HG03066 (cell line): Measurements from ENCODE around the gene UPF3A.
"Not testable (repeated sequence)": the region's sequence is repeated elsewhere in the genome, so short reads cannot be mapped to it uniquely, and the experiment has no call there.

ENCODE experiments used
- ATAC-seq: cut with Tn5 transposase; IDR thresholded peaks from one replicate; pipeline ENCODE4 v1.9.1; 2021; ENCODE audit warnings: low read depth; ENCODE audit not compliant: unreplicated experiment

UPF3A gene

DNA sequence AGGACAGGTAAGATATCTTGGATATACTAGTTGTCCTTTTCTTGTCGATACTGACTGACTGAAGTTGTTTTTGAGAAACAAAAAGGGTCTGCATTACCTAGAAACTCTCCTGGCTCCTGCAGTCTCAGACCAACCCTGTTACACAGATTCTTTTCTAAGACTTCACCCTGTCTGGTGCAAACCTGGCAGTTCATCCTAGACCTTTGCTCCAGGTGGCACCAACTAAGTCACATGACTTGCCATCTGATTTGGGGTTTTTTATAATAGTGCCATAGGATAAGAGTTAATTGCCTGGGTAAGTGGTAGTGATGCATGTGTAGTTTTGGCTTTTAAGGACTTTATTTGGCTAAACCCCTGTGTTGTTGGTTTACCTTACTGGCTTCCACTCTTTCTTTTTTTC lies 47.2 kb downstream of the UPF3A start:
- no peak for ATAC-seq

DNA sequence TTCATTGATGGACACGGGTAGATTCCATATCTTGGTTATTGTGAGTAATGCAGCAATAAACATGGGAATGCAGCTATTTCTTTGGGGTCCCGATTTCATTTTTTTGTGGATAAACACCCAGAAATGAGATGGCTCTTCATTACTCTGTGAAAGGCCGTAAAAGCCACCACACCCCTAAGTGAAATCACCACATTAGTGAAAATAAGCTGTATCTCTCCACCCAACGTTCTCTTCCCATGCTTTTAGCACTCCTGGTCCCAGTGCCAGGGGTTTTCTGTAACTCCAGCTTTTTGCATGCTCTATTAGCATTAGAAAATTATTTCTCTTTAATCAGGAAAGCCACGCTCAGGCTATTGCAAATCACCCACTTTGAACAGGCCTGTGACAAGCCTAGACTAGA lies 48.7 kb downstream of the UPF3A start:
- ATAC-seq: no peak

DNA sequence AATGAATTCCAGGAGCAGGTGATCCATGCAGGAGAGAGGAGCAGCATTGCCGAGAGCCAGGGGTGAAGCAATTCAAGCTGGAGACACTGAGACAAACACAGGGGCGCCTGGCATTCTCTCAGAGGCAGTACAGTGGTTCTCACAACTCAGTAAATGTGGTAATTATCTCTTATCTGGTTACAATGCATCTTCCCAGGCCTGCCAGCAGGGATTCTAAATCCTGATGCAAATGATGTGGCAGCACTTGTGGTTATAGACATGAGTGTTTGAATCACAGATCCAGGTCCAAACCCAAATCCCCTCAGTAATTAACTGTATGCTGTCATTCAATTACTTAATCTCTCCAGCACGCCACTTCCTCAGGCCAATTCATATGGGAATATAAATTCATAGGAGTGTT lies 52.5 kb downstream of the UPF3A start:
- not testable (repeated sequence) for ATAC-seq

DNA sequence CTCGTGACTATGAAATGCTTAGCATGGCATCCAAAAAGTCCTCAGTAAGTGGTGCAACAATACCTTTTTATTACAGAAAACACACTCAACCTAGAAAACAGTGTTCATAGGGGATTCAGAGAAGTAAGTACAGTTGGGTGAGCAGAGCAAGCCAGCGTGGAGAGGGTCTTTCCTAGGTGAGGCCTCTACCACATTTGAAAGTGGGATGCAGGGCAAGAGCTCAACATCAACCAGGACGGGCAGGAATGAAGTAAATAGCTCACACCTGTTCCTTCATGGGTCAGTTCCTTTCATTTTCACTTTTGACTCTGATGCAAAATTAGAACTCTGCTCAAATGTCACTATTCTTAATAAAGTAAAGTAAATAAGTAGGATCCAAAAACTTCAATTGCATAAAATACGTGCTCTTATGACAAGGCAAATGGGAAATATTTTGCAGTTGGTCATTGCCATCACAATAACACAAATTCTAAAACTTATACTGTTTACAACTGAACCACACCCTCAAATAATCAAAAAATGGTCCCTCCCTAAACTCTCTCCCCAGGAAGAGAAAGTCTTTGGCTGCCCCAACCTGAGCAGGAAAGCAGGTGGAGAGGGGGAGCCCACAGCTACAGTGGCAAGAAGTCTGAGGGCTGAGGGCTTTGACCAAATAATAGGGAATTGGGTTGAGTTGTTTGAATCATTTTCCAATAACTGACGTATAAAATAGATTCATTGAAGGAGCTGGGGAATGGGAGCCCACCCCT lies 53.1 kb downstream of the UPF3A start:
- ATAC-seq: no peak

DNA sequence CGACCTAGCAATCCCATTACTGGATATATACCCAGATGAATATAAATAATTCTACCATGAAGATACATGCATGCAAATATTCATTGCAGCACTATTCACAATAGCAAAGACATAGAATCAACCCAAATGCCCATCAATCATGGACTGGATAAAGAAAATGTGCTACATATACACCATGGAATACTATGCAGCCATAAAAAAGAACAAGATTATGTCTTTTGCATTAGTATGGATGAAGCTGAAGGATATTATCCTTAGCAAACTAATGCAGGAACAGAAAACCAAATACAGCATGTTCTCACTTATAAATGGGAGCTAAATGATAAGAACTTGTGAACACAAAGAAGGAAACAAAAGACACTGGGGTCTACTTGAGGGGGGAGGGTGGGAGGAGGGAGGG lies 55.1 kb downstream of the UPF3A start:
- not testable (repeated sequence) for ATAC-seq

DNA sequence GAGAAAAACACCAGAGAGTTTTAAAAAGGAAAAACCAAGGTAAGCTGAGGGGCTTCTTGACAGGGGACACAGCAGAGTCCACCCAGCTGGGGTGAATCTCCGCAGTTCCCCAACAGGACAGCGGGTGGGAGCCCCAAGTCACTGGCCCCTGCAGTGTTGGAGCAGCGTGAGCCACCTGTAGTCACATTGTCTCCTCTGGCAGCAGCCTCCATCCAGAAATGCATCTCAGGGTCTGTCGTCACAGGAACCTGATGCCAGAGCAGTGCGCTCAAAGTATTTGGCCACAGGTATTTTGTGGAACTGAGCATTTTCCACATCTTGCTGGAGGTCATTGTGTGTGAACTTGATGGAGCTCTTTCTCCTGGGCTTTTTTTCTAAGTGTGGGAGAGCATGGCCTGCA lies 57.6 kb downstream of the UPF3A start:
- no peak for ATAC-seq

DNA sequence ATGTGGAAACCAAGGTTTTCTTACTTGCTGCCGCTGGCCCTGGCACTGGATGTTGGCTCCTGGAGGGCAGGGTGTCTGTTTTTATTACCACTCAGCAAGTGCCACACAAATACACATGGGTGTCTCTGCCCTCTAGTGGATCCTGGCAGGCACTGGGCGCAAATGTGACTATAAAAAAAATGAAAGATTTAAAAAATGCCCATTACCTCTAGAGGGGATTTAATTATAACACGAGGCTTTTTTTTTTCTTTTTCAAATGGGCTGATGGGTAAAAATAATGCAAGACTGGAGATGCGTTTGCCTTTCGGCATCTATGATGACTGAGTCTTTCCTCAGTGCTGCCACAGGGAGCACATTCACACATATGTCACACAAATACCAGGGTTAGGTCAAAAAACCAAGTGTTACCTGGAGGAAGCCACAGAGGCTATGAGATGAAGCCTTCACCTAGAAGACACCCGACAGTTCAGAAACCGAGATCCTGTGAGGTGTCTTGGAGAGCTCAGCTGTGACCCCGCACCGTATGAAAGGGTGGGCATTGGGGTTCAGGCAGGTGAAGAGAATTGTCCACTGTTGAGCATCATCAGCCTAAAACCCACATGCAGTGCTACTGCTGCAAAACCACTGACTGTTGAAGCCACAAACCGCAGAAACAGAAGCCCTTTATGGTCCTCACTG lies 58.6 kb downstream of the UPF3A start:
- no peak for ATAC-seq

DNA sequence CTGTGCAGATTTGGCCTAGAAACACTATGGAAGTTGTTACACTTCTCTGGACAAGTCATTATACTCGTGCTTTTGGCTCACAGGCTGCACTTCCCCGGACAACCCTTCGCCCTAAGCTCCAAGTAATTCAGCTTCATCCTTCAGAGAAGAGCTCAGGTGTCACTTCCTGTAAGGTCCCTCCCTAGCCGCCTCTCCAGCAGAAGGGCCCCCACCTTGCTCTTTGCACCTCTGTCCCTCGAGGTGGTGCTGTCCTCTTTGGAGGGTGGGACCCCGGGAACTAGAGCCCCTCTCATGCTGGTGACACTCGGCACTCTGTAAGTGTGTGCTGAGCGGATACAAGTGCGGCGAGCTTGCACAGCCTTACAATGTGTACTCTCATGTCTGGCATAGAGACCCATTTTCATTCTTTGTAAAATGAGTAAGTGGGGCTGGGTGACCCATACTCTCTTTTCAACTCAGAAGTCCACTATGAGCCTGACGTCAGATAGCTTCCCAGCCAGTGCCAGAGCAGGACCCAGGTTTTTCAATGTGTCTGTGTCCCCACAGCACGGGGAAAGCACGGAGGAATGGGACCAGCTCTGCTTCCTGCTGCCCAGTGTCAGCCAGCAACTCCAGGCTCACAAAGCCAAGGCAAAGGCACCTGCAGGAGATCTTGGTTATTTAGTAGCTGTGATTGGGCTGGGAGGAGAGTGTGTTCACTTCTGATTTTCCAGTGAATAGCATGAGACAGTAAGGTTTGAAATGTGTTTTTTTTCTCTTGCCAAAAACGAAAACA lies 59.8 kb downstream of the UPF3A start:
- no peak for ATAC-seq

DNA sequence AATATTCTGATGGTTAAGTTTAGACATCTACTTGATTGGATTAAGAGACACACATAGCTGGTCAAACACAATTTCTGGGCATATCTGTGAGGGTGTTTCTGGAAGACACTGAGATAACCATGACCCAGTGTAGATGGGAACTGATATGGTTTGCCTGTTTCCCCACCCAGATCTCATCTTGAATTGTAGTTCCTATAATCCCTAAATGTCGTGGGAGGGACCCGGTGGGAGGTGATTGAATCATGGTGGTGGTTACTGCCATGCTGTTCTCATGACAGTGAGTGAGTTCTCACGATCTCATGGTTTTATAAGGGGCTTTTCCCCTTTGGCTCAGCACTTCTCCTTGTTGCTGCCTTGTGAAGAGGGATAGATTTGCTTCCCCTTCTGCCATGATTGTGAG lies 65.9 kb downstream of the UPF3A start:
- not testable (repeated sequence) for ATAC-seq

DNA sequence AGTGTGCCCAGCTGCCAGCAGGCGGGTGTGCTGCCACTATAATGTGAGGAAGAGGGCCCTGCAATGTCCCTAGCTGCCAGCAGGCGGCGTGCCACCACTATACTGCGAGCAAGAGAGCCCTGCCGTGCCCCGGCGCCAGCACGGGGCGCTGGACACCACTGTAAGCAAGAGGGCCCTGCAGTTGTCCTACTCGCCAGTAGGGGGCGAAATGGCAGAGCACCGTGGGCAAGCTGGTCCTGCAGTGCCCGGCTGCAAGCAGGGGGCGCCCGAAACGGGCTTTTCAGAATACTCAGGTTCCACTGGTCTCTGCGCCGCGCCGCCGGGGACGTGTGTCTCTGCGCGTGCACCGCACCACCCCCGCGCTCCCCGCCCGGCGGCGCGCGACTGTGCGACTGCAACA lies 71.4 kb downstream of the UPF3A start:
- ATAC-seq: not testable (repeated sequence)

DNA sequence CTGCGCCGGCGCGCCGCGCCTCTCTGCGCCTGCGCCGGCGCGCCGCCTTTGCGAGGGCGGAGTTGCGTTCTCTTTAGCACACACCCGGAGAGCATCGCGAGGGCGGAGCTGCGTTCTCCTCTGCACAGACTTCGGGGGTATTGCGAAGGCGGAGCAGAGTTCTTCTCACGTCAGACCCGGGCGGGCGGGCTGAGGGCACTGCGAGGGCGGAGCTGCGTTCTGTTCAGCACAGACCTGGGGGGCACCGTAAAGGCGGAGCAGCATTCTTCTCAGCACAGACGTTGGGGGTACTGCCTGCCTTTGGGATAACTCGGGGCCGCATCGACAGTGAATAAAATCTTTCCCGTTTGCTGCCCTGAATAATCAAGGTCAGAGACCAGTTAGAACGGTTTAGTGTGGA lies 72.0 kb downstream of the UPF3A start:
- not testable (repeated sequence) for ATAC-seq
